PFSK-1 (cell line): ENCODE results near the gene POLA1.

ENCODE experiments used
- FOXP2 ChIP-seq: optimal IDR thresholded peaks from 2 replicates; pipeline ENCODE3; 2011; ENCODE audit warnings: borderline replicate concordance, control low read depth, inconsistent platforms; ENCODE audit not compliant: insufficient read depth; ENCODE audit errors: extremely low read length, extremely low read depth
- POLR2AphosphoS5 ChIP-seq: IDR thresholded peaks from 2 replicates; pipeline ENCODE4 v1.6.1; 2012; ENCODE audit warnings: low read depth, mild to moderate bottlenecking, control low read depth, low read length, moderate library complexity
- REST ChIP-seq, 2 experiments: IDR thresholded peaks; 2 replicates each; pipeline versions ENCODE4 v1.6.1 to v1.8.0; 2011 to 2012; ENCODE audit warnings: low read depth in 2 of 2, low read length in 2 of 2, control low read depth in 1 of 2, inconsistent platforms in 1 of 2, mild to moderate bottlenecking in 1 of 2, moderate library complexity in 1 of 2; ENCODE audit not compliant: insufficient read depth in 1 of 2
- SIN3A ChIP-seq: IDR thresholded peaks from 2 replicates; pipeline ENCODE4 v1.6.1; 2012; ENCODE audit warnings: mild to moderate bottlenecking, low read length, moderate library complexity, borderline replicate concordance; ENCODE audit not compliant: insufficient read depth
- TAF1 ChIP-seq: IDR thresholded peaks from 2 replicates; pipeline ENCODE4 v1.6.1; 2012; ENCODE audit warnings: low read length, control low read depth, borderline replicate concordance; ENCODE audit not compliant: insufficient read depth

The POLA1 gene

GRCh38 chrX:25012793-25013631, 319.3 kb downstream of the POLA1 start:
- no peak for TF ChIP-seq TAF1

- TF ChIP-seq FOXP2 (no peak), REST (IDR thresholded peaks at IDR 0.05; ENCODE audit: insufficient read depth in 1 of 2, low read depth in 2 of 2, low read length in 2 of 2) (no peak), TAF1 (no peak), SIN3A (no peak), POLR2AphosphoS5 (no peak)
These were observed 320.1 kb downstream of the POLA1 start for GRCh38 chrX:25013632-25014365.

- TF ChIP-seq SIN3A (no peak), FOXP2 (no peak), REST (IDR thresholded peaks at IDR 0.05; ENCODE audit: insufficient read depth in 1 of 2, low read depth in 2 of 2, low read length in 2 of 2) (no peak), TAF1 (no peak), POLR2AphosphoS5 (no peak)
These were observed 320.7 kb downstream of the POLA1 start for GRCh38 chrX:25014366-25014838.

- TF ChIP-seq POLR2AphosphoS5: no peak
- TF ChIP-seq FOXP2: no peak
- TF ChIP-seq TAF1: no peak
- TF ChIP-seq SIN3A: no peak
These were observed 322.0 kb downstream of the POLA1 start, which contains the start of gene ARX for GRCh38 chrX:25015486-25016360. Gene ARX, minus strand, starts transcription at chrX:25015965. Its CDS starts 228 bp downstream, at chrX:25015737.

GRCh38 chrX:25016361-25016671, 322.6 kb downstream of the POLA1 start:
- TF ChIP-seq SIN3A: no peak
- no peak for TF ChIP-seq FOXP2
- no peak for TF ChIP-seq TAF1
- no peak for TF ChIP-seq POLR2AphosphoS5
- TF ChIP-seq REST (IDR thresholded peaks at IDR 0.05; ENCODE audit: insufficient read depth in 1 of 2, low read depth in 2 of 2, low read length in 2 of 2): no peak

DNA sequence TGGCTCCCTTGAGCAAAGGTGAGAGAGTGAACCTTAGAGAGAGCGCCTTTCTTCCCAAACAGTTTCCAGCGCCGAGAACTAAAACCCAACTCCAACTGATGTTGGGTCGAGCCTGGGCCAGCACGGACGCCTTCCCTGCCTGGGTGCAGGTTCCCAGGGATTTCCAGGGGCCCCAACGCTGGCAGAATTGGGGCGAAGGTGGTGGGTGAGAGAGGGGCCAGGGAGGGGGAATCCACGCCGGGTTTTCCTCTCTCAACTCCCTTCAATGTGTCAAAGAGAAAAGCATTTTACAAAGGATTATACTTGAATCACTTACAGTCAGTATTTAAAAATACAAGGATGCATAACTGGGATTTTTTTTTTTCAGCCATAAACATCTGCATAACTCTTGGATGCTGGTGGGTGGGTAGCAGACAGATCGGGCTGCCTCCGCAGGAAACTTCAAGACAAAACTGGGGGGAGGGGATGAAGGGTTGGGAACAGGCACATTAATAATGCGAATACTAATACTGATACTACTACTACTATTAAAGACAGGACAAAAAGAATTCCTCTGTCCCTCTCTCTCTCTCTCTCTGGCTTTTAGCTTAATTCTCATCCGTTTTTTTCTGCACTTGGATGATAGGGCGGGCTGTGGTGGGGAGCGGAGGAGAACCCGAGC, 323.4 kb downstream of the POLA1 start:
- TF ChIP-seq FOXP2 (no peak), POLR2AphosphoS5 (no peak), TAF1 (no peak), SIN3A (no peak), REST (IDR thresholded peaks at IDR 0.05; ENCODE audit: insufficient read depth in 1 of 2, low read depth in 2 of 2, low read length in 2 of 2) (no peak)
